Uterus (tissue), 2 donors: ENCODE results near the gene TPMT.

Source experiments
- CTCF ChIP-seq, 4 experiments: fragments of 200-600 bp in 2 of 4; fragments of 450-650 bp in 2 of 4; sonication (generic) in 2 of 4; IDR thresholded peaks; one replicate each; pipeline ENCODE4 v1.5.1; 2016 to 2019; ENCODE audit warnings: antibody characterized with exemption in 4 of 4, mild to moderate bottlenecking in 2 of 4, moderate library complexity in 1 of 4
- POLR2A ChIP-seq, 2 donors: fragments of 450-650 bp; IDR thresholded peaks; one replicate each; pipeline ENCODE4 v1.6.1; 2016; ENCODE audit warnings: antibody characterized with exemption in 2 of 2, mild to moderate bottlenecking in 1 of 2, moderate library complexity in 1 of 2

- TF ChIP-seq POLR2A (IDR thresholded peaks at IDR 0.05), result no peak
- no peak for TF ChIP-seq CTCF (IDR thresholded peaks at IDR 0.05)
These were observed 7.5 kb upstream of the TPMT start for GRCh38 chr6:18162401-18162800.
